Neural cell (in vitro differentiated cells): ENCODE results near the gene DCDC2. TPM values are rescaled to one million over a fixed set of nuclear protein-coding genes. Genes with fewer than 3 reads are reported as not detected.

ENCODE experiments used
- H2AFZ ChIP-seq: fragments of 200-600, 300-800 bp; sonication (generic), shearing (Covaris generic); 2 replicates; pipeline ENCODE4 v1.6.0; 2014; ENCODE audit warnings: low read depth, mild to moderate bottlenecking, antibody characterized with exemption, low read length, moderate library complexity
- H3F3A ChIP-seq: fragments of 200-600 bp; shearing (Covaris generic); 2 replicates; pipeline ENCODE4 v1.6.1; 2016; ENCODE audit warnings: mild to moderate bottlenecking, moderate library complexity, mixed read lengths, antibody characterized with exemption, low read length; ENCODE audit not compliant: insufficient read depth, poor library complexity, severe bottlenecking
- H3K27ac ChIP-seq: fragments of 200-600, 300-800 bp; sonication (generic), shearing (Covaris generic); 2 replicates; pipeline ENCODE4 v1.5.1; 2014; ENCODE audit warnings: mild to moderate bottlenecking, low read length, moderate library complexity
- H3K27me3 ChIP-seq: fragments of 300-800, 200-600 bp; sonication (generic), shearing (Covaris generic); 2 replicates; pipeline ENCODE4 v1.6.0; 2014; ENCODE audit warnings: mild to moderate bottlenecking, low read depth, low read length, moderate library complexity; ENCODE audit not compliant: insufficient read depth
- H3K36me3 ChIP-seq: fragments of 300-800, 200-600 bp; sonication (generic), shearing (Covaris generic); 2 replicates; pipeline ENCODE4 v1.5.1; 2014; ENCODE audit warnings: mild to moderate bottlenecking, antibody characterized with exemption, low read length, moderate library complexity; ENCODE audit not compliant: insufficient read depth
- H3K4me2 ChIP-seq: fragments of 300-800, 200-600 bp; sonication (generic), shearing (Covaris generic); 2 replicates; pipeline ENCODE4 v1.6.0; 2014; ENCODE audit warnings: mild to moderate bottlenecking, low read length
- H3K4me3 ChIP-seq: fragments of 300-800, 200-600 bp; sonication (generic), shearing (Covaris generic); 2 replicates; pipeline ENCODE4 v1.5.1; 2014; ENCODE audit warnings: mild to moderate bottlenecking, low read length, moderate library complexity
- H3K79me2 ChIP-seq: fragments of 200-600 bp; shearing (Covaris generic); replicated peaks from 2 replicates; pipeline ENCODE4 v1.6.0; 2014; ENCODE audit warnings: mild to moderate bottlenecking, low read length, moderate library complexity; ENCODE audit not compliant: insufficient read depth
- H3K9ac ChIP-seq: fragments of 300-800, 200-600 bp; sonication (generic), shearing (Covaris generic); 2 replicates; pipeline ENCODE4 v1.6.1; 2016; ENCODE audit warnings: mild to moderate bottlenecking, low read length, mixed read lengths
- H3K9me2 ChIP-seq: fragments of 200-600 bp; shearing (Covaris generic); 2 replicates; pipeline ENCODE4 v1.6.1; 2016; ENCODE audit warnings: mild to moderate bottlenecking, low read length, mixed read lengths; ENCODE audit not compliant: insufficient read depth
- H3K9me3 ChIP-seq: fragments of 200-600, 300-800 bp; sonication (generic), shearing (Covaris generic); 2 replicates; pipeline ENCODE4 v1.6.1; 2016; ENCODE audit warnings: mild to moderate bottlenecking, mixed run types, low read length, moderate library complexity, mixed read lengths
- H4K20me1 ChIP-seq: fragments of 200-600 bp; shearing (Covaris generic); 2 replicates; pipeline ENCODE4 v1.6.1; 2016; ENCODE audit warnings: mild to moderate bottlenecking, mixed run types; ENCODE audit not compliant: insufficient read depth
- CTCF ChIP-seq: fragments of 450-650 bp; IDR thresholded peaks from 2 replicates; pipeline ENCODE4 v1.5.1; 2014; ENCODE audit warnings: antibody characterized with exemption, mild to moderate bottlenecking, moderate library complexity; ENCODE audit not compliant: poor library complexity, severe bottlenecking
- EP300 ChIP-seq: fragments of 450-650 bp; conservative IDR thresholded peaks from 2 replicates; pipeline ENCODE4 v1.6.1; 2014; ENCODE audit warnings: antibody characterized with exemption, mild to moderate bottlenecking, moderate library complexity; ENCODE audit not compliant: poor library complexity, severe bottlenecking
- EZH2 ChIP-seq: fragments of 200-600, 300-800 bp; shearing (Covaris generic), sonication (generic); IDR thresholded peaks from 2 replicates; pipeline ENCODE4 v1.6.1; 2014; ENCODE audit warnings: antibody characterized with exemption, low read length, borderline replicate concordance, mild to moderate bottlenecking; ENCODE audit not compliant: insufficient read depth, poor library complexity, severe bottlenecking
- MXI1 ChIP-seq: fragments of 450-650 bp; conservative IDR thresholded peaks from 2 replicates; pipeline ENCODE4 v1.6.1; 2014; ENCODE audit warnings: antibody characterized with exemption, mild to moderate bottlenecking; ENCODE audit not compliant: poor library complexity, severe bottlenecking
- POLR2AphosphoS5 ChIP-seq: IDR thresholded peaks from 2 replicates; pipeline ENCODE4 v1.6.1; 2012
- RAD21 ChIP-seq: fragments of 450-650 bp; conservative IDR thresholded peaks from 2 replicates; pipeline ENCODE4 v1.6.1; 2014; ENCODE audit warnings: antibody characterized with exemption, mild to moderate bottlenecking, moderate library complexity
- REST ChIP-seq: IDR thresholded peaks from 2 replicates; pipeline ENCODE4 v1.6.1; 2012; ENCODE audit warnings: borderline replicate concordance
- SMC3 ChIP-seq: fragments of 450-650 bp; conservative IDR thresholded peaks from 2 replicates; pipeline ENCODE4 v1.6.1; 2014; ENCODE audit warnings: antibody characterized with exemption, mild to moderate bottlenecking, moderate library complexity; ENCODE audit not compliant: poor library complexity
- TAF1 ChIP-seq: IDR thresholded peaks from 2 replicates; pipeline ENCODE4 v1.6.1; 2012; ENCODE audit warnings: low read depth
- polyA plus RNA-seq: library from polyadenylated mRNA; depleted of rRNA; stranded (reverse); fragments of >200 nt; gene quantifications from 2 replicates; pipeline ENCODE4 v1.2.3, GENCODE V29; 2014

The DCDC2 gene
- polyA plus RNA-seq, 1 donor from 2014 or later: 0.57 TPM

GRCh38 chr6:24249926-24250325, 107.9 kb downstream of the DCDC2 start:
- Histone ChIP-seq H3K4me2 (no peak overlapping the region), H2AFZ (no peak overlapping the region), H3K9me2 (no peaks in the 10 kb centered on the region), H3K27me3 (no peaks in the 10 kb centered on the region), H3F3A (no peaks in the 10 kb centered on the region), H3K36me3 (no peaks in the 10 kb centered on the region), H4K20me1 (no peaks in the 10 kb centered on the region), H3K27ac (no peak overlapping the region), H3K4me3 (no peak overlapping the region), H3K9ac (no peak overlapping the region), H3K79me2 (no peaks in the 10 kb centered on the region), H3K9me3 (peaks cover 2% of the 10 kb centered on the region)
- no peak for TF ChIP-seq EZH2
- no peak for TF ChIP-seq POLR2AphosphoS5
- TF ChIP-seq TAF1: no peak

- no peak overlapping the region for H2AFZ ChIP-seq
- H3F3A ChIP-seq: no peaks in the 10 kb centered on the region
- H3K9me3 ChIP-seq: no peaks in the 10 kb centered on the region
- H3K4me3 ChIP-seq: no peak overlapping the region
- no peak overlapping the region for H3K9ac ChIP-seq
- H3K27me3 ChIP-seq: no peaks in the 10 kb centered on the region
- no peaks in the 10 kb centered on the region for H3K79me2 ChIP-seq
- no peaks in the 10 kb centered on the region for H3K36me3 ChIP-seq
- no peaks in the 10 kb centered on the region for H3K9me2 ChIP-seq
- H3K4me2 ChIP-seq: no peak overlapping the region
- H4K20me1 ChIP-seq: no peaks in the 10 kb centered on the region
- H3K27ac ChIP-seq: no peak overlapping the region
- no peak for TF ChIP-seq POLR2AphosphoS5
- TF ChIP-seq REST: no peak
- TF ChIP-seq SMC3: no peak
- TF ChIP-seq CTCF: no peak
- no peak for TF ChIP-seq MXI1
- no peak for TF ChIP-seq TAF1
- no peak for TF ChIP-seq EZH2
- TF ChIP-seq RAD21: no peak
- no peak for TF ChIP-seq EP300
These were observed 112.6 kb downstream of the DCDC2 start for GRCh38 chr6:24245275-24245674.

GRCh38 chr6:24242924-24243323, 114.9 kb downstream of the DCDC2 start:
- Histone ChIP-seq H3K4me2 (no peak overlapping the region), H3K27ac (no peak overlapping the region), H3K4me3 (no peak overlapping the region), H2AFZ (no peak overlapping the region), H3K9me3 (no peaks in the 10 kb centered on the region), H3K27me3 (no peaks in the 10 kb centered on the region), H3F3A (no peaks in the 10 kb centered on the region), H3K9ac (no peak overlapping the region), H3K9me2 (no peaks in the 10 kb centered on the region), H4K20me1 (no peaks in the 10 kb centered on the region), H3K79me2 (no peaks in the 10 kb centered on the region), H3K36me3 (no peaks in the 10 kb centered on the region)
- no peak for TF ChIP-seq EP300
- no peak for TF ChIP-seq TAF1
- TF ChIP-seq POLR2AphosphoS5: no peak
- TF ChIP-seq REST: no peak
- no peak for TF ChIP-seq MXI1
- TF ChIP-seq CTCF: no peak
- TF ChIP-seq EZH2: no peak
- TF ChIP-seq RAD21: no peak
- TF ChIP-seq SMC3: no peak
